HCT116 (cell line): Measurements from ENCODE around the gene GRK6. TPM values are rescaled to one million over a fixed set of nuclear protein-coding genes. Genes with fewer than 3 reads are reported as not detected.

Experiments
- ATAC-seq: fragments of 200-7000 bp; cut with Tn5 transposase; 2 replicates; pipeline ENCODE4 v1.9.1; 2020; ENCODE audit warnings: mild to moderate bottlenecking, moderate library complexity
- BruUV-seq: library from RNA; stranded (reverse); fragments of 400-500 nt; replicated peaks from 2 replicates; lab custom pipeline; 2021; lab: Mats Ljungman, UMichigan
- CTCF ChIA-PET: fragments of 300-600 bp; sonication (Branson Sonifier 250); formaldehyde crosslinking; loops from one replicate; lab custom pipeline; 2021; ENCODE audit warnings: antibody characterized with exemption; lab: Charles Lee
- POLR2A ChIA-PET: fragments of 300-600, 350-600 bp; sonication (Branson Sonifier 250); formaldehyde crosslinking; loops from one replicate; lab custom pipeline; 2021; ENCODE audit warnings: antibody characterized with exemption; lab: Charles Lee
- RAD21 ChIA-PET, 2 experiments: fragments of 300-600 bp; sonication (Branson Sonifier 250); formaldehyde crosslinking; loops; one replicate each; lab custom pipeline; 2023; ENCODE audit warnings: low total read pairs in 2 of 2; ENCODE audit not compliant: uncharacterized antibody in 2 of 2, unreplicated experiment in 2 of 2, low non-redundant PET in 1 of 2; lab: Charles Lee
- DNase-seq: peaks from one replicate; pipeline ENCODE4 v3.0.0-alpha.2; 2010; ENCODE audit warnings: low read depth, low spot score
- H2AFZ ChIP-seq: fragments of 200-600 bp; shearing (Covaris generic), sonication (generic); 2 replicates; pipeline ENCODE4 v1.6.1; 2017; ENCODE audit warnings: low read depth, mixed run types, mixed read lengths, antibody characterized with exemption, low read length; ENCODE audit not compliant: poor library complexity, severe bottlenecking
- H3K27ac ChIP-seq: 2 replicates; pipeline ENCODE4 v1.5.1; 2012; ENCODE audit warnings: low read depth, low read length
- H3K27me3 ChIP-seq: fragments of 200-600 bp; sonication (generic); 2 replicates; pipeline ENCODE4 v1.6.1; 2016; ENCODE audit warnings: mixed run types, low read length, mixed read lengths; ENCODE audit not compliant: insufficient read depth
- H3K36me3 ChIP-seq, 2 experiments: fragments of 200-500 bp in 1 of 2; fragments of 200-600 bp in 1 of 2; sonication (Bioruptor generic) in 1 of 2; sonication (generic) in 1 of 2; 2 replicates each; pipeline versions ENCODE4 v1.5.1 to v1.6.1; 2014 to 2016; ENCODE audit warnings: low read length in 2 of 2, inconsistent platforms in 1 of 2, mixed read lengths in 1 of 2, mixed run types in 1 of 2; ENCODE audit not compliant: insufficient read depth in 2 of 2, control insufficient read depth in 1 of 2
- H3K4me1 ChIP-seq, 2 experiments: fragments of 200-600 bp in 1 of 2; sonication (generic) in 1 of 2; 2 replicates each; pipeline versions ENCODE4 v1.5.1 to v1.6.1; 2012 to 2017; ENCODE audit warnings: low read length in 2 of 2, inconsistent platforms in 1 of 2, mild to moderate bottlenecking in 1 of 2, mixed read lengths in 1 of 2, mixed run types in 1 of 2, moderate library complexity in 1 of 2; ENCODE audit not compliant: insufficient read depth in 2 of 2, control insufficient read depth in 1 of 2
- H3K4me2 ChIP-seq: fragments of 200-600 bp; sonication (generic); 2 replicates; pipeline ENCODE4 v1.6.1; 2017; ENCODE audit warnings: mixed run types, low read length, mixed read lengths
- H3K4me3 ChIP-seq, 2 experiments: fragments of 200-600 bp in 1 of 2; sonication (generic) in 1 of 2; replicated peaks in 1 of 2; 2 replicates each; pipeline ENCODE4 v1.5.1; 2011 to 2016; ENCODE audit warnings: low read length in 2 of 2, control low read depth in 1 of 2, low read depth in 1 of 2, mild to moderate bottlenecking in 1 of 2, mixed read lengths in 1 of 2, mixed run types in 1 of 2
- H3K79me2 ChIP-seq: fragments of 200-600 bp; sonication (generic); 2 replicates; pipeline ENCODE4 v1.6.1; 2017; ENCODE audit warnings: mild to moderate bottlenecking, mixed run types, low read length, moderate library complexity, mixed read lengths; ENCODE audit not compliant: insufficient read depth
- H3K9ac ChIP-seq: fragments of 200-600 bp; sonication (generic); 2 replicates; pipeline ENCODE4 v1.6.1; 2016; ENCODE audit warnings: low read length, mixed read lengths
- H3K9me2 ChIP-seq: fragments of 200-600 bp; sonication (generic), shearing (Covaris generic); 2 replicates; pipeline ENCODE4 v1.6.1; 2017; ENCODE audit warnings: mixed run types, mild to moderate bottlenecking, moderate library complexity; ENCODE audit not compliant: insufficient read depth
- H3K9me3 ChIP-seq, 2 experiments: fragments of 200-500 bp in 1 of 2; fragments of 200-600 bp in 1 of 2; sonication (Bioruptor generic) in 1 of 2; sonication (generic) in 1 of 2; 2 replicates each; pipeline ENCODE4 v1.6.1; 2014 to 2017; ENCODE audit warnings: low read length in 2 of 2, mixed read lengths in 2 of 2, inconsistent platforms in 1 of 2, low read depth in 1 of 2, mild to moderate bottlenecking in 1 of 2, mixed run types in 1 of 2, moderate library complexity in 1 of 2; ENCODE audit not compliant: control insufficient read depth in 1 of 2, insufficient read depth in 1 of 2
- H4K20me1 ChIP-seq: fragments of 200-600 bp; sonication (generic), shearing (Covaris generic); 2 replicates; pipeline ENCODE4 v1.6.1; 2017; ENCODE audit warnings: mixed run types, mild to moderate bottlenecking, moderate library complexity; ENCODE audit not compliant: insufficient read depth
- CEBPB ChIP-seq: IDR thresholded peaks from 2 replicates; pipeline ENCODE4 v1.6.1; 2012; ENCODE audit warnings: low read depth
- CTCF ChIP-seq, 3 experiments: fragments of 200-600 bp in 1 of 3; sonication (generic) in 1 of 3; IDR thresholded peaks in 2 of 3; conservative IDR thresholded peaks in 1 of 3; 2 replicates each; pipeline ENCODE4 v1.5.1; 2012 to 2017; ENCODE audit warnings: low read depth in 2 of 3, low read length in 2 of 3, antibody characterized with exemption in 1 of 3, borderline replicate concordance in 1 of 3, control low read depth in 1 of 3, mild to moderate bottlenecking in 1 of 3, mixed read lengths in 1 of 3, mixed run types in 1 of 3, moderate library complexity in 1 of 3; ENCODE audit not compliant: insufficient read depth in 1 of 3
- EGR1 ChIP-seq: IDR thresholded peaks from 2 replicates; pipeline ENCODE4 v1.6.1; 2012; ENCODE audit warnings: low read depth
- ELF1 ChIP-seq: IDR thresholded peaks from 2 replicates; pipeline ENCODE4 v1.6.1; 2012; ENCODE audit warnings: low read depth, borderline replicate concordance
- FOSL1 ChIP-seq: IDR thresholded peaks from 2 replicates; pipeline ENCODE4 v1.6.1; 2012; ENCODE audit warnings: low read depth
- POLR2A ChIP-seq: IDR thresholded peaks from 2 replicates; pipeline ENCODE4 v1.7.0; 2011; ENCODE audit warnings: borderline replicate concordance; ENCODE audit not compliant: insufficient read depth, insufficient read length; ENCODE audit errors: extremely low read depth
- POLR2AphosphoS5 ChIP-seq: IDR thresholded peaks from 2 replicates; pipeline ENCODE4 v1.6.1; 2011; ENCODE audit warnings: mild to moderate bottlenecking, low read depth, low read length, moderate library complexity
- REST ChIP-seq: IDR thresholded peaks from 2 replicates; pipeline ENCODE4 v1.6.1; 2012; ENCODE audit warnings: low read depth
- SIN3A ChIP-seq: IDR thresholded peaks from 2 replicates; pipeline ENCODE4 v1.6.1; 2012; ENCODE audit warnings: low read depth
- SRF ChIP-seq: IDR thresholded peaks from 2 replicates; pipeline ENCODE4 v1.6.1; 2012; ENCODE audit warnings: low read depth
- TCF7L2 ChIP-seq: IDR thresholded peaks from 2 replicates; pipeline ENCODE4 v1.7.0; 2011; ENCODE audit warnings: borderline replicate concordance, inconsistent platforms; ENCODE audit not compliant: insufficient read depth, insufficient read length; ENCODE audit errors: extremely low read depth
- YY1 ChIP-seq: IDR thresholded peaks from 2 replicates; pipeline ENCODE4 v1.6.1; 2011; ENCODE audit warnings: low read length, low read depth, moderate library complexity, mild to moderate bottlenecking; ENCODE audit not compliant: insufficient replicate concordance; ENCODE audit errors: extremely low read depth
- ZFX ChIP-seq: fragments of 450-650 bp; IDR thresholded peaks from 2 replicates; pipeline ENCODE4 v1.6.1; 2017
- intact Hi-C: fragments of 100-400 bp; cut with micrococcal nuclease; formaldehyde crosslinking; loops from 2 replicates; pipeline ENCODE4 v1.10.0; 2022
- total RNA-seq: library from RNA; stranded (reverse); gene quantifications from one replicate; pipeline ENCODE4 v1.2.1, GENCODE V29; 2021; ENCODE audit not compliant: unreplicated experiment

The GRK6 gene
- total RNA-seq, 1 experiment from 2014 or later, result 89.3 TPM

GRCh38 chr5:177435847-177436536, 9.5 kb downstream of the GRK6 start:
- Histone ChIP-seq H4K20me1 (no peaks in the 10 kb centered on the region), H3K9me3 (no peaks in the 10 kb centered on the region), H3K4me1 (peaks cover 0 to 8% of the 10 kb centered on the region in 2 experiments; a peak in 2 of 4 replicates), H3K36me3 (peaks cover 25 to 48% of the 10 kb centered on the region in 2 experiments; a peak in 3 of 4 replicates), H3K27me3 (no peaks in the 10 kb centered on the region), H3K27ac (no peak overlapping the region), H3K79me2 (0 out of 2 replicates have a peak, but pooled peaks cover 2% of the 10 kb centered on the region), H2AFZ (no peak overlapping the region), H3K9me2 (no peaks in the 10 kb centered on the region), H3K9ac (no peak overlapping the region), H3K4me3 (no peak overlapping the region), H3K4me2 (no peak overlapping the region)
- ATAC-seq, result no peak
- BruUV-seq, result TSS peak; percentile 1
- intact Hi-C loops, result no loop called here
- POLR2A ChIA-PET, result interaction anchor here (2.0 kb wide), 1 partner anchor 9 kb away, joined by 7 read pairs; the partner anchor contains the start of gene GRK6
- RAD21 ChIA-PET, result no interaction called here
- TF ChIP-seq ZFX, result no peak
- no peak for TF ChIP-seq FOSL1
- no peak for TF ChIP-seq YY1
- peak; percentile 16 for TF ChIP-seq POLR2AphosphoS5
- CTCF ChIA-PET, result interaction anchor here (1.2 to 2.4 kb wide), 2 partner anchors 12 to 19 kb away, joined by 3 to 6 read pairs; no protein-coding TSS in a partner anchor
- no peak for DNase-seq

- H3K9me3 ChIP-seq, result no peaks in the 10 kb centered on the region
- CTCF ChIA-PET, result interaction anchor here (1.4 to 2.4 kb wide), 2 partner anchors 17 to 34 kb away, joined by 6 read pairs; no protein-coding TSS in a partner anchor
- no peak overlapping the region for H2AFZ ChIP-seq
- intact Hi-C loops, result no loop called here
- 0 out of 2 replicates have a peak, but pooled peaks have one; percentile 13 for ATAC-seq
- H3K27ac ChIP-seq, result 0 out of 2 replicates have a peak overlapping the region, but pooled peaks have one; percentile 18
- H3K79me2 ChIP-seq, result 0 out of 2 replicates have a peak, but pooled peaks cover 2% of the 10 kb centered on the region
- DNase-seq, result no peak
- no peak overlapping the region for H3K4me3 ChIP-seq
- H3K4me1 ChIP-seq, result peaks cover 0 to 8% of the 10 kb centered on the region in 2 experiments; a peak in 2 of 4 replicates
- RAD21 ChIA-PET, result no interaction called here
- H3K36me3 ChIP-seq, result peaks cover 16 to 32% of the 10 kb centered on the region in 2 experiments; a peak in 3 of 4 replicates
- no peaks in the 10 kb centered on the region for H3K27me3 ChIP-seq
- TSS peak; percentile 18 for BruUV-seq
- H4K20me1 ChIP-seq, result no peaks in the 10 kb centered on the region
- H3K9ac ChIP-seq, result no peak overlapping the region
- H3K4me2 ChIP-seq, result no peak overlapping the region
- no peaks in the 10 kb centered on the region for H3K9me2 ChIP-seq
- POLR2A ChIA-PET, result interaction anchor here (2.0 kb wide), 1 partner anchor 11 kb away, joined by 7 read pairs; the partner anchor contains the start of gene GRK6
- TF ChIP-seq POLR2AphosphoS5 (no peak), SRF (no peak), ELF1 (no peak), REST (no peak), TCF7L2 (no peak), POLR2A (no peak), CEBPB (no peak), SIN3A (no peak), EGR1 (no peak), ZFX (no peak), CTCF (IDR thresholded peaks at IDR 0.05 in 2 of 3, conservative IDR thresholded peaks at IDR 0.05 in 1 of 3; ENCODE audit: borderline replicate concordance in 1 of 3, insufficient read depth in 1 of 3, low read depth in 2 of 3, low read length in 2 of 3) (no peak)
These were observed 11.1 kb downstream of the GRK6 start for GRCh38 chr5:177437623-177438022.
